GM12891 (cell line): ENCODE data around the gene TCAP.

ENCODE experiments used
- DNase-seq: peaks from one replicate; pipeline ENCODE4 v3.0.0; 2011; ENCODE audit warnings: low spot score; ENCODE audit not compliant: insufficient read length
- FAIRE-seq: peaks from 2 replicates; lab custom pipeline; 2011; peaks lifted over from hg19 to GRCh38; lab: Jason Lieb, UNC
- PAX5 ChIP-seq: IDR thresholded peaks from 2 replicates; pipeline ENCODE4 v1.6.1; 2011; ENCODE audit warnings: low read length, moderate library complexity, mild to moderate bottlenecking; ENCODE audit not compliant: insufficient read depth, severe bottlenecking
- POLR2A ChIP-seq: IDR thresholded peaks from 2 replicates; pipeline ENCODE4 v1.6.1; 2011; ENCODE audit warnings: low read depth, low read length, control low read depth
- POLR2AphosphoS5 ChIP-seq: IDR thresholded peaks from 2 replicates; pipeline ENCODE4 v1.6.1; 2011; ENCODE audit warnings: low read depth, low read length, control low read depth
- POU2F2 ChIP-seq: IDR thresholded peaks from 2 replicates; pipeline ENCODE4 v1.6.1; 2011; ENCODE audit warnings: low read depth, mild to moderate bottlenecking, control low read depth, low read length, moderate library complexity
- SPI1 ChIP-seq: IDR thresholded peaks from 2 replicates; pipeline ENCODE4 v1.6.1; 2011; ENCODE audit warnings: low read depth, low read length, control low read depth
- TAF1 ChIP-seq: IDR thresholded peaks from 2 replicates; pipeline ENCODE4 v1.6.1; 2011; ENCODE audit warnings: low read depth, low read length, control low read depth

The TCAP gene

DNA sequence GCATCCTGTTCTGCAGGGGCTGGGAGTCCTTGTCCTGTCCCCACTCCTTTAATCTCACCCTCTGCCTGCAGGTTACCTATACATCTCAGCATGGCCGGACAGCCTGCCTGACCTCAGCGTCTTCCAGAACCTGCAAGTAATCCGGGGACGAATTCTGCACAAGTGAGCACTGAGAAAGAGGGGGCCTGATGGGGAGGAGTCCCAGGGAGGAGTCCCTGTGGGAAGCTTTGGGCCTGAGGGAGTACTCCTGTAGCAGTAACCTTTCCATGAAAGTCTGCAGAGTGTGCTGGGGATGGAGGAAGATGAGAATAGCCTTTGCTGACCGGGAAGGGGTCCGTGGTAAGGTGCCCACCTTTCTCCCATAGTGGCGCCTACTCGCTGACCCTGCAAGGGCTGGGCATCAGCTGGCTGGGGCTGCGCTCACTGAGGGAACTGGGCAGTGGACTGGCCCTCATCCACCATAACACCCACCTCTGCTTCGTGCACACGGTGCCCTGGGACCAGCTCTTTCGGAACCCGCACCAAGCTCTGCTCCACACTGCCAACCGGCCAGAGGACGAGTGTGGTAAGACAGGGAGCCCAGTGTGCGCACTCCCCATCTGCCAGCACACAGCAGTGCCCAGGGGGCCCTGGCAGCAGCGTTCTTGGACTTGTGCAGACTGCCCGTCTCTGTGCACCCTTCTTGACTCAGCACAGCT is 50.4 kb downstream of the TCAP start:
- no peak for DNase-seq
- no peak for TF ChIP-seq POU2F2
- no peak for TF ChIP-seq SPI1
- no peak for TF ChIP-seq TAF1
- no peak for TF ChIP-seq PAX5
- no peak for TF ChIP-seq POLR2A
- TF ChIP-seq POLR2AphosphoS5, result no peak
- no peak for FAIRE-seq
